Measurements from ENCODE around the gene IL34. TPM values are rescaled to one million over a fixed set of nuclear protein-coding genes. Genes with fewer than 3 reads are reported as not detected.

Gene IL34
- total RNA-seq, 4 donors from 2014 or later, result 96.9 to 158 (median 129) TPM

- no peak overlapping the region for H3K4me3 ChIP-seq (ENCODE audit: low read depth, poor library complexity, severe bottlenecking)
- intact Hi-C loops (cut with DNase I; ENCODE audit: low total_unique reads), result no loop called here
- DNase-seq (ENCODE audit: low spot score in 2 of 2), result no peak
- WGBS, 2 donors, result 70 to 79% methylated on average over 22 of the region's 22 CpGs
- no peak for TF ChIP-seq POLR2A (IDR thresholded peaks at IDR 0.05)
- no peak for TF ChIP-seq CTCF (IDR thresholded peaks at IDR 0.05)
These were observed 42.9 kb downstream of the IL34 start for GRCh38 chr16:70689035-70689969.

- intact Hi-C loops (cut with DNase I; ENCODE audit: low total_unique reads), result no loop called here
- no peak overlapping the region for H3K4me3 ChIP-seq (ENCODE audit: low read depth, poor library complexity, severe bottlenecking)
- WGBS, 2 donors, result 57 to 66% methylated on average over 7 to 11 of the region's 16 CpGs
- TF ChIP-seq CTCF (IDR thresholded peaks at IDR 0.05) (no peak), POLR2A (IDR thresholded peaks at IDR 0.05) (no peak)
- no peak for DNase-seq (ENCODE audit: low spot score in 2 of 2)
These were observed 43.9 kb downstream of the IL34 start for GRCh38 chr16:70689970-70690891.

- 57 to 62% methylated on average over 20 to 26 of the region's 26 CpGs for WGBS, 2 donors
- DNase-seq (ENCODE audit: low spot score in 2 of 2), result peak; percentile 81 to 95
- intact Hi-C loops (cut with DNase I; ENCODE audit: low total_unique reads), result no loop called here
- no peak overlapping the region for H3K4me3 ChIP-seq (ENCODE audit: low read depth, poor library complexity, severe bottlenecking)
- no peak for TF ChIP-seq POLR2A (IDR thresholded peaks at IDR 0.05)
These were observed 45.1 kb downstream of the IL34 start for GRCh38 chr16:70691223-70692129.

- H3K4me3 ChIP-seq (ENCODE audit: low read depth, poor library complexity, severe bottlenecking), result no peak overlapping the region
- WGBS, 2 donors, result 54 to 59% methylated on average over 11 to 12 of the region's 14 CpGs
- TF ChIP-seq POLR2A (IDR thresholded peaks at IDR 0.05), result no peak
- TF ChIP-seq CTCF (IDR thresholded peaks at IDR 0.05), result no peak
- DNase-seq (ENCODE audit: low spot score in 2 of 2), result no peak
- intact Hi-C loops (cut with DNase I; ENCODE audit: low total_unique reads), result no loop called here
These were observed 45.9 kb downstream of the IL34 start for GRCh38 chr16:70692130-70692872.

GRCh38 chr16:70692873-70693671, 46.7 kb downstream of the IL34 start:
- 49 to 58% methylated on average over 28 to 29 of the region's 29 CpGs for WGBS, 2 donors
- no peak for TF ChIP-seq CTCF (IDR thresholded peaks at IDR 0.05)
- no peak for TF ChIP-seq POLR2A (IDR thresholded peaks at IDR 0.05)
- H3K4me3 ChIP-seq (ENCODE audit: low read depth, poor library complexity, severe bottlenecking), result no peak overlapping the region
- no peak for DNase-seq (ENCODE audit: low spot score in 2 of 2)
- intact Hi-C loops (cut with DNase I; ENCODE audit: low total_unique reads), result no loop called here
